CD4-positive, alpha-beta T cell treated with Interleukin-1 beta for 1 hour (primary cell): ENCODE measurements around the gene IGFBP2.
A peak's percentile ranks its signal among the peaks of the same experiment; 100 is the strongest.

Source experiments
- DNase-seq, 2 donors: peaks; one replicate each; pipeline ENCODE4 v3.0.0-alpha.2; 2020 to 2022

Gene IGFBP2

DNA sequence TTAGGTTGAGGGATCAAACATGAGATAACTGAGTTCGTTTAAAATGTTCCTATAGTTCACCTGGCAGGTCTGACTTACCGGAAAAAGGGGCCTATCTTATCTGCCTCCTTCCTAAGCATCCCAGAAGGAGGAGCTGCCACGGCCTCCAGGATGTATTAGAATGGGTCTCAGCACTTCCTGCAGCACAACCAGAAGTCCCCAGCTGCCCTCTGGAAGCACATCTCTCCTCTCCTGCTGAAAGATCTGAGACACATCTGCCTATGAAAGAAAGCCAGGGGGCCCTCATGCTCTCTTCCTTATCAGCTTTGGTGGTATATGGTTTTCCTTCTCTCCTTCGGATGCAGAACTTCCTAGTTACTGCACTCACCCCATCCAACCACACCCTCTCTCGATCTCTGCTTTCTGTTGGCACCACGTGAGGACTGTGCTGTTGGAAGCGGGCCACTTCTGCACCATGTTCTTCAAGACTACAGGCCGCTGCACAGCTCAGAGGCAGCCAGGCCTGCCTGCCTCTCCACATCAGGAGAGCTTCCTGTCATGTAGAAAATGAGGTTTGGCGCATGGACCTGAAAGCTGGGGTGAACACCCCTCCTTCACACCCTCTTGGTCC lies 55.6 kb downstream of the IGFBP2 start:
- DNase-seq: no peak

DNA sequence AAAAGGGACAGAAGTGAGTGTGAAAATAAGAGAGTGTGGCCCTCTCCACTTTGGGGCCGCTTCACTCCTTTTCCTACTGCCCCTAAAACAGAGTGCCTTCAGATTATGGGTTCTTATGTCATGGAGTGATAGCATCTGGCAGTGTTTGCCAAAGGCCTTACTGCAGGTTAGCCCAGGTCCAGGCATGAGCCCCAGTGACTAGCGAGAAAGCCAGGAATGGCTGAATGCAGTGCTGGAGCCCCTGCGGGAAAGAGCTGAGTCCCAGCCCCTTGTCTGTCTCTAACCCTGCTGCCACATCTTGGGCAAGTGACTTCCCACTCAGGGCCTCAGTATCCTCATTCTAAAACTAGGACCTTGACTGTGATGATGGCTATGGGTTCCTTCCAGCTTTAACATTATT lies 56.2 kb downstream of the IGFBP2 start:
- no peak for DNase-seq

DNA sequence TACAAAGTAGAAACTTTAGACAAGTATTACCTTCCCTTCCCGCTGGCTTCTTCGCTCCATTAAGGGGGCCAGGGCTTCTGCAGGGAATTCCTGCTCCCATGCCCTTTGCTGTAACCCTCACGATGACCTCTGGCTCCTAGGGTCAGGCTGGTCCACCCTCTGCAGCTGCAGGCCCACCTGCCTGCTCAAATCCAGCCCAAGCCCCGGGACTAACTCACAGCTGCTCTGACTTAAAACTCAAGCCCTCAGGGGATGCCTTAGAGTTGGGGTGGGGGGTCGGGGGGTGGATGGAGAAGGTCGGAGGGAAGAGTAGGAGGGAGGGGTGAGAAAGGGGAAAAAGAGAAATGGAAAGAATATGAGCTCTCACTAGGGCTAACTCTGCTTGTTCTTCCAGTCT lies 57.2 kb downstream of the IGFBP2 start:
- DNase-seq: no peak

DNA sequence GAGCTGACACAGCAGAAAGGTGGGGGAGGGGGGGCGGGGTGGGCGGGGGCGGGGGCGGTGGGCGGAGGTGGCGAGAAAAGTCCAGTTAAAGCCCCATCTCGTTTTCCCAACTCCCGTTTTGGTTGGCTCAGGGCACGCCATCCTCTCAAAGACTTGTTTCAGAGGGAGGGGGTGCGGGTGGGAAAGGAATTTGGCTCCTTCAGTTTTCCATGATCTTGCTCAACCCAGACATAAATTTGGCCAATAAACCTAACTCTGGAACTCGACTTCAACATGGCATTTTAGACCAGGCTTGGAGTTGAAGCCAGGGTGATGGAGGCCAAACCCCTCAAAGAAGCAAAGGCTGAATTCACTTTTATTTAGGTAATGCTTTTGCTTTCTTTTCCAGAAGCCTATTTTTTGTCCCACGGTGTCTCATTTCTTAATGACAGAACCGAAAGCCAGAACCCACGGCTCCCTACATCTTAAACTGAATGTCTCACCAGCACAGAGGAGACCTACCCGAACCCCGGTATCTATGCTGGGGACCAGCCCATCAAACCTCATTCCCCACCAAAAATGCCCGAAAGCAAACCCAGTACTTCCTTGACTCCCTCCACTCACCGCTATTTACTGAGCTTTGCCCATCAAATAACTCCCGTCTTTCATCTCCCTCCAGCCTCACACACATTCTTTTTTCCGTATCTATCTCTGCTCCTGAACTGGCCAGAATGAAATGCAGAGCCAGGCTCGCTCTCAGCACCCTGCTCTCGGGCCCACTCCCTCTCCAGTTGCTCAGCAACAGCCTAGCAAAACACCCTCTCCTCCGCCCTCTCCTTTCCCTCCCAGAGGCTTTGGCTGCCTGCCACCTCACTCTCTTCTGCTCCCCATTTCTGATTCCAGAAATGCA lies 57.9 kb downstream of the IGFBP2 start:
- peak in 1 of 2 donors; percentile 29 for DNase-seq

DNA sequence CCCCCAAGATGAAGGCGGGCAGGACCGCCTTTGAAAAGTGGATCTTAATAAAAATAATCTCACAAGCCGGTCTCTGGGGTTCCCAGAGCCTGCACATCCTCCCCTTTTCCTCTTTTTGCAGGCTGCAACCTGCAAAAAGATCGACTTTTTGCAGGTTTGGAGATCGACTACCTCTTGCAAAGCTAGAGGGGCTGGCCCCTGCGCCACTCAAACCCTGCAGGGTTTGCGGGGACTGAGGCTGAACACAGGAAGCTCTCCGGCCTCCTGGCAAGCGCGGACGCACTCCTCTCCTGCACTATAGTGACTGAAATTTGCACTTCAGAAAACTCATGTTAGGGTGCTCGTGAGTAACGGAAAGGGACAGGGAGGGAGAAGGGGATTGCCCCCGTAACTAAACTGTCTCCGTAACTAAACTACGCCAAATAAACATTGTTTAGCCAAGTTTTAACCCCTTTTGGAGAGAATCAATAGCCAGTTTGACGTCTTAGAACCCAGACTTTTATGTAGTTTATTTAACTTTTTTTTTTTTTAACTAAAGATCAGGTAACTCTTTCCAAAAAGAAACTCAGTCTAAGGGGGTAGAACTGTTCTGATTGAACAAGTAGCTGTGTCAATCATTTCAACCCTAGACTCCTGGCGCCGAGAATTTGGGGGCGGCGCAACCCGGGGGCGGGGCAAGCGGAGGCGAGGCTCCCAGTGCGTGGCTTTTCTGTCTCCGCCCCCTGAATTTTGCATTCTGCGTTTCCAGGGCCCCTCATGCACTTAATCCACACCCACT lies 59.6 kb downstream of the IGFBP2 start:
- peak; percentile 33 to 51 for DNase-seq

DNA sequence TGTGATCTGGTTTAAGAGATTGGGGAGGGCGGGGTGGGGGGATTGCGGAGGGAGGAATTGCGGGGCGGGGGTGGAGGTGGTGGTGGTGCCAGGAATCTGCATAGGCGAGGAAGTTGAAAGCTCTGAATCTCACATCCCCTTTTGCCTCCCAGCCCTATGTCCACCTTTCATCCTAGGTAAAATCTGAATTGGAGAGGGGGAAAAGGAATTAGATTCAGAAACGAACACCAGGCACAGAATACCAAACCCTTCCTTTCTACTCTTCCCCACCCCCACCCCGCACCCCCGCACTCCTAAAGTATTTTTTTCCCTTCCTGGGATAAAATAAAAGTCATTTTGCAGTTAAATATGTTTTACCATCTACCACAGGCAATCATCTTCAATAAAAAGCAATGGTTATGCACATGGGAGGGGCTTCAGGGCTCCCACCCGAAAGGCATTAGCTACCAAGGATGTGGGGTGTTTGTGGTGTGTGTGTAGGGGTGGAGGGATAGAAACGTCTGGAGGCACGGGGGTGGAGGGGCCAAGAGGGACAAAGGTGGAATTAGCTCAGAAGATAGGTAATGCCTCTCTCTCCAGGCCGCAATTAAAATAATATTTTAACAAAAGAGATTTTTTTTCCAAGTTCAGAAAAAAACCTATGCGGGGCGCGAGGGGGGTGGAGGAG lies 60.3 kb downstream of the IGFBP2 start:
- no peak for DNase-seq

DNA sequence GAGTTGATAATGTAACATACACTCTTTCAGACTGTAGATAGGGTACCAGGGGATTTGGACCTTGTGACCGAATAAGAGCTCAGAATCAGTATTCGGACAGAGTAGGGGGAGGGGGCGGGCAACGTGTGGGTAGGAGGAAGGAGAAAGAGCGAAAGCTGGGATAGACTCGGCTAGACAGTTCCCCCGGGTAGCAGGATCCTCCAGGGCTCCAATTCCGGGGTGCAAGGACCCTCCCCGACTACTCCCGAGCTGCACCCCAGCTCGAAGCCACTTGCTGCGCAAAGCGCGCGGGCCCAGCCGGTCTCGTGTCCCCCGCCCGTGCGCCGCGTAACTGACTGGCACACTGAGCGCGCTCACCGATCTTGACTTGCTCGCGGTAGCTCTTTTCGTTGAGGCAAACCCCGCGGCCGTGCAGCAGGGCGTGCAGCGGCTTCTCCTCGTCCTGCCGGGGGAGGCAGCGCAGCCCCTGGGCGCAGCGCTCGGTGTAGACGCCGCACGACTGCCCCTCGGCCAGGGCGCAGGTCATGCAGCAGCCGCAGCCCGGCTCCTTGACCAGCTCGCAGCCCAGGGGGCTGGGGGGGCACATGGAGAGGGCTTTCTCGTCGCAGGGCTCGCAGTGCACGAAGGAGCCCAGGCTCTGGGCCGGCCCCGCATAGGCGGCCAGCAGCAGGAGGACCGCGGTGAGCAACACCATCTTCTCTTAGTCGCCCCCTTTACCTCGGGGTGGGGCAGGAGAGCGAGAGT lies 61.0 kb downstream of the IGFBP2 start:
- peak in 1 of 2 donors; percentile 11 for DNase-seq

DNA sequence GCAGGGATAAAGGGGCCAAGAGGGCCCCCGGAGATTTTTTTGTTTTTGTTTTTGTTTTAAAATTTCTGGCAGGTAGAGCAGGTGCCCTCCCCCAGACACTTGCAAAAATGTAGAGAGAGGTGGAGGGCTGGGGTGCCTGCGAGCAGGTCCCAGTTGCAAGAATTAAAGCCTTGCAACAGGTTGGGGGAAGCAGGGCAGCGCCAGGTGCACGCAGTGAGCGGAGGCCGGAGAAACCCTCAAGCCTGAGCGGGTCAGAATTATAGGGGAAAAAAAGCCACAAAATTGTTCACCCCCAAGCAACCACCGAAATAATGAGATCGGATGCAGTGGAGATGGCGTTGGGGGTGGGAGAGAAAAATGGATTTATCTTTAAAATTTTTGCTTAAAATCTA lies 61.6 kb downstream of the IGFBP2 start:
- no peak for DNase-seq

DNA sequence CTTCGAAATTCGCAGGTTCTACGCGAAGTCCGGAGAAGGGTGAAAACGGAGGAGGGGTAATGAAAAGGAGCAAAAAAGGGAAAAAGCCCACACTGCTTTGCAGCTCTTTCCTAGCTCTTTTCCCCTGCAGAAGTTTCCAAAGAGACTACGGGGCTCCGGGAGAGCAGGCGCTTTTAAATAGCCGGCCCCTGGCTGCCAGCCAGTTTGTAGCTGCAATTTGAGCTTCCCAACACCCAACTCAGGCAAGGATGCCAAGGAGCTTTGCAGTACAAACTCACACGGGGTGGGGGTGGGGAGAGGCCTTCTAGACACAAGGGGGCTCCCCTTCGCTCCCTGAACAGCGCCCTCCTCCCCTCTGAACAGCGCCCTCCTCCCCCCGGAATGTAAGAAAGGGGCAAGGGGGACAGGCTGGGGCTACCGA lies 62.2 kb downstream of the IGFBP2 start, which contains the start of gene IGFBP5:
IGFBP5 (minus strand) TSS at position 149 of the 421 bp plus-strand sequence. CDS start 774 bp downstream, outside the sequence.
- DNase-seq: no peak

DNA sequence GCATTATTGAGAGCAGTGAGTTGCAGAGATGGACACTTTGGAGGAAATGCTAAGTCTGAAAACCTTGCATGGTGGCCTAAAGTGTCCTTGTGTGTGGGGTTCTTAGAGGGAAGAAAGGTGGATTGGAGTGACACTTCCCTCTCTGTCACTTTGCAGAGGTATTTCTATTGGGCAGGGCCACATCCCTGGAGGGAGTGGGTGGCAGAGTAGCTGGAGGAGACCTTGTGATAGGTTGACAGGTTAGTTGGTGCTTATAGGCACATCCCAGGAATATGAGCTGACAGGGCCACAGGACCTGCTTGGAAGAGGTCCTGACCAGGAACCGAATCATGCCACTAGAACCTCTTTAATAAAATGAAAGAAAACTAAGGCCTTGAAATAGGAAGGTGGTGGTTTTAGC lies 63.1 kb downstream of the IGFBP2 start:
- DNase-seq: no peak

DNA sequence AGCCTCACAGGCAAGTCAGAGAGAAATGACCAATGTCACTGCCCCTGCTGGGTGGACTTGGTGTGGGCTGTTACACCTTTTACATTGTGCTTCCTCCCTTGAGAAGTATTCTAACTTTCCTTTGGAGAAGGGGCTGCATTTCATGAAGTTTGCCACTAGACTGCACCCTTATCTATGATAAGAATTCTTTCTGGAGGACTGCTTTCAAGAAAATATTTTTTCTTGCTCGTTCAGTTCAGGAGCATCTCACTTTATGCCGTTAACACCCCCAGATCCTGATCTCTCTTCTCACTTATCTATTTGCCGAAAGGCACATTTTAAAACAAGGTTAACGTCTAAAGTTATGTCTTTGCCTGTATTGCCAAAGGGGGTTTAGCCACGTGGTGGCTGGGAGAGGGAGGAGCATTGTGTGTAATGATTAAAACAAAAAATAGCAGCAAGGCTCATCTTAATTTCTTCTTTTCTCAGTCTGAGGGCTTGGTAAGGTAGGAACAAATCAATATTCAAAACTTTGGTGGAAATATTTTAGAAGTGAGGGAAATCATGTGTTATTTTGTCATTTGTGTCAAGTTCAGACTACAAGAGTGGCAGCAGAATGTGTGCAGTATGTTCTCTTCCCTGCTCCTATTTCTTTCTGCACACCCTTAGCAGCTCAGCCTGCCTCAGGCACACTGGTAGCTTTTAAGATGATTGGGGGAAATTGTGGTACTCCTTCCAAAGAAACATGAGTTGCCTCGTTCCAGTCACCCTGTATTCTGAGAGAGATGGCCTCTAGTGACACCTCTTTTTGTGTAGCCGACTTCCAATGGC lies 63.7 kb downstream of the IGFBP2 start:
- DNase-seq: no peak

DNA sequence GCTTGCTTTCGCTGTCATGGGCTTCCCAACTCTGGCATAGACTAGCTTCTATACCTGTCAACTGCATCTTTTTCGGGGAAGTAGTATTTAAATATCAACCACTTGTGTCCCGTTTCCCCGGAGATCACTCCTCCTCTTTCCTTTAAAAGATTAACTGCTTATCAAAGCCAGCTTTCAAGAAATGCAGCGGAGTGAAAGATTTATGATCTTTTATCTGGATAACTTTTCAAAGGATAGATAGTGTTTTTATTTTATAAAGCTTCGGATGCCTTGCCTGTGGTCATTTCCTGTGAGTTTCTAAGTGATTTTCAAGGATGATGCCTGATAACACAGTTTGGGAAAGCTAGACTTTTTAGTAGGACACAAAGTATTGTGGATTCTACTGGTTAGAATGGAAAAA lies 65.1 kb downstream of the IGFBP2 start:
- DNase-seq: no peak

DNA sequence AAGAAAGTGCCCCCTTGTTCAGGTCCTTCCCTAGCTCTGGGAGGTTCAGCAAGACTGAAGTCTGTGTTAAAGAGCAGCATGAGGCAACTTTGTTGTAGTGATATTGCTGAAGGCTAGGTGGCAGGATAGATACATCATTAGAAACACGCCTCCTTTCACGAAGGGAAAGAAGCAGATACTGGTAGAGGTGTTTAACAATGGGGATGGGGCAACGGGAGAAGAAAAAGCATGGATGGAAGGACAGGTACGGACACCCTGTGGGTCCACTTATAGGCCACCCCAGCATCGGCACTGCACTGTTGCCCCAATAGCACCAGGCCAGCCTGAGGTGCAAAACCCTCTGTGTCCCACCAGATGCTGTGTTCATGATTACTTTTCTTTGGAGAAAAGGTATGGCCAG lies 65.7 kb downstream of the IGFBP2 start:
- no peak for DNase-seq

DNA sequence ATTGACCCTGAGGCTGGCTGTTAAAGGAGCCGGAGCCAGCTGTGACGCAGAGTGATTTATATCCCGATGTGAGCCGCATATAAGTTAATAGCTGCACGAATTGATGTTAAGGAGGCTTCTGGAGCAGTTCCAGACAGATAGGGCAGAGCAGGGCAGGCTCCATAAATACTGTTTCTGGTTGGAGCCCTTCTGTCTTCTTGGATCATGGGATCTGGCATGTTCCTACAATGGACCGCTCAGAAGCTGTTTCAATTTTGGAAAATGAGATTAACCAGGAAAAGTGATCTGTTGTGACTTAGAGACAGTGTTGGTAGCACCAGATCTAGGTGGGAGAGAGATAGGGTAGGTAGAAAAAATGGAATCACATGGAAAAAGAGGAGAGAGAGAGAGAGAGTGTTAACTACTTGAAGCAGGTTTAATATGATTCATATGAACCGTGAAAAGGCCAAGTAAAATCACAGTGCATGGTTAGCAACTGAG lies 66.9 kb downstream of the IGFBP2 start:
- no peak for DNase-seq

DNA sequence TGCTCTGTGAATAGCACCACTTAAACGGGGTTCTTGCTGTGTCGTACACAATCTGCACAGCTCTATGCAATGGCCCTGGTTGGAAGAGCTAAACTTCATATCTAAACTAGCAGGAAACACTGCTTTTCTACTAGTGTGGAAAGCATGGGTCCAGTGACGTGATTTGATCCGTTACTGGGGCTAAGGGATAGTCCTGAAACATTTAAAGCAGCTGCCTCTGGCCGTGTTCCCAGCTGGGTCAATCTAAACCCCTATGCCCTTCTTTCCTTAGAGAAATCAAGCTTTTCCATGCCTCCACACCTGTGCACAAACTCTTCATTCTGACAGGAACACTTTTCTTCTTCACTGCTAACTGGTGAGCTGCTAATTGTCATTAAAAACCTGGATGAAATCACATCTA lies 67.6 kb downstream of the IGFBP2 start:
- no peak for DNase-seq

DNA sequence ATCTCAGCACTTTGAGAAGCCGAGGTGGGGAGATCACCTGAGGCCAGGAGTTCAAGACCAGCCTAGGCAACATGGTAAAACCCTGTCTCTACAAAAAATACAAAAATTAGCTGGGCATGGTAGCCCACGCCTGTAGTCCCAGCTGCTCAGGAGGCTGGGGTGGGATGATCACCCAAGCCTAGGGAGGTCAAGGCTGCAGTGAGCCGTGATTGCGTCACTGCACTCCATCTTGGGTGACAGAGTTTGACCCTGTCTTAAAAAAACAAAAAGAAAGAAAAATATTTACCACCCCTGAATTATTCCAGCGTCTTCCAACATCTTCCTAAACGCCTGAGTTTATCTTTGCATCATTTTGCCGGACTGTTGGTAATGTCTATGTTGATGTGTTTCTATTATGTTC lies 68.3 kb downstream of the IGFBP2 start:
- DNase-seq: no peak

DNA sequence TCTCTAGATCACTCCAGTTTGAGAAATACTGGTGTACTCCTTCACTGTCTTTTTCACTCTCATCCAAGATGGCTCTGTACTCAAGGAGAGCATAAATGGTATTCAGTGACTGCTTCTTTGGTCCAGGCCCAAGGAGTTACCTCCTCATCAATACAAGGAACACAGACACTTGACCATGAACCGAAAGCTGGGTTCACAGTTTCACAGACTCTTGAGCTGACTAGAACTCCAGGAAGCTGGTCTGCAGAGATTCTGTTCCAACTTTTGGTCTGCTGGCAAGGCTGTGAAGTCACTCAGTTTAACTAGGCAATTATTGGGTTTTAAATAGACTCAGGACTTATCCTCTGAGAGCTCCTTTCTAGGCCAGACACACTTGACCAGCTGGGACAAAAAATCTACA lies 69.5 kb downstream of the IGFBP2 start:
- DNase-seq: no peak

DNA sequence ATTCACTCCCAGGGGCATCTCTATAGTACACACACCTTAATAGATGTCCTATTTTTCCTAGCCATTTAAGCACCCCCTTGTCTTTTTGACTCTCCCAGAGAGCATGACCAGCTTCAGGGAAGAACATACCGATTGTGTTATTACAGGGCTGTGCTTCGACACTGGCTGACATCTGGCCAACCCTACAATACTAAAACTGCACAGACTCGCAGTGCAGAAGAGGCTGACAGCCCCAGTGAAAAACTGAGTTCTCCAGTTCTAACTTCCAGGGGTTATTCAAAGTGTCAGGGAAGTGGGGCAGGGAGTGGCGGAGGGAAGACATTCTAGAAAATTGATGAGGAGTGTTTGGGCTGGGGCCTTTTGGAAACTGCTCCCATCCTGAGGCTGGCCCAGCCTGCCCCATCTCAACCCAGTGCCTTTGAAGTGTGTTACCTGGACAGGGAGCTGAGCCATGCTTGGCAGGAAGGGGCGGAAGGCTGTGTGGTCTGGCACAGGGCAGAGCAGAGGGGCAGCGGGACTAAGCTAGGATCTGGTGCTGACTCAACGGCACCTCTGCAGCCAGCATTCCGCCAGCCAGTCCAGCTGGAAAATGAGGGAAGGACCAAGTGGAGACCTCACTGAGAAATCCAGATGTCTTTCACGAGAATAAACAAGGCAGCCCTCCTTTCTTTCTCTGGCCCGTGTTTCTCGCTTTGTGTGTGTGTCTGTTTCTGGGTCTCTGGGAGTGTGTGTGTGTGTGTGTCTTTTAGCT lies 77.5 kb downstream of the IGFBP2 start:
- no peak for DNase-seq

DNA sequence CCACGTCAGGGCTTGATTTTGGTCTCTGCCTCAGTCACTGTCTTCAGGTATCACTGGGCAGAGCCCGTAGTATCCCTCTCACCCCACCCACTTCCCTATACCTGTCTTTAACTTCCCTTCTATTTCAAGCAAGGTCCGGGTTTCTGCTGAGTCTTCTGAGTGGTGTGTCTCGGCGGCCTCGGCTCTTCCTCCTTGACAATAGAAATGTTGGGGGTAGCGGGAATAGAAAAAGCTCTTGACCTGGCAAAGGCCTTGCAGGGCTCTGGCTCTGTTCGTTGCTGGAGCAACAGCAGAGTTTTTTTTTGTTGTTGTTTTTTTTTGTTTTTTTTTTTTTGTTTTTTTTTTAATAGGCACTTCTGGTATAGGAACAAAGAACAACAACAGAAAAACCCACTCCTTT lies 78.1 kb downstream of the IGFBP2 start:
- no peak for DNase-seq

DNA sequence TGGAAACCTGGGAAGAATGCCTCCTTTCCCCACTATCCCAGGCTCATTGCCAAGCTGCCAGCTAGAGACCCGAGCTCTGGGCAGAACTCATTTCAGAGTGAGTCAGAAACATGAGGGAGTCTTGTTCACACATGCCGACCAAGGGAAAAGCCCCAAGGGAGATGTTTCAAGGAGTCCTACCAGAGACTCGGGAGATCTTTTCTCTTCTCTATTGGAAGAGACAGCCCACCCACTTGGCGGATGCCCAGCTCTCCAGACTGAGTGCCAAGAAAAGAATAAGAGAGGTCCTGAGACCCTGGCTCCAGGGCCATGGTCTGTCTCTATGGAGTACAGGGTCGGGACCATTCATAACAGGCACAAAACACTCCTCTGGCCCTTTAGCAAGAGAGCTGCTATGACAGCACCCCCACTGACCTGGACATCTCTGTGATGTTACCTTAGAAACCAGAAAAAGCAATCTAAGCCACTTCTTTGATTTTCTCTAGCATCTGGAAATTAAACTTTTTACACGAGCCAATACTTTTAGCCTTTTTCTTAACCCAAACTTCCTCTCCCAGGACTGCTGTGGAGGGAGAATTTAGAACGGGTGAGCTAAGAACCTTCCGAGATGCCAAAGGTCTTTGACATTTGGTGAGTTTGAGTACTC lies 80.6 kb downstream of the IGFBP2 start:
- DNase-seq: no peak
